Measurements from ENCODE around the gene OSMR.

OSMR gene

DNA sequence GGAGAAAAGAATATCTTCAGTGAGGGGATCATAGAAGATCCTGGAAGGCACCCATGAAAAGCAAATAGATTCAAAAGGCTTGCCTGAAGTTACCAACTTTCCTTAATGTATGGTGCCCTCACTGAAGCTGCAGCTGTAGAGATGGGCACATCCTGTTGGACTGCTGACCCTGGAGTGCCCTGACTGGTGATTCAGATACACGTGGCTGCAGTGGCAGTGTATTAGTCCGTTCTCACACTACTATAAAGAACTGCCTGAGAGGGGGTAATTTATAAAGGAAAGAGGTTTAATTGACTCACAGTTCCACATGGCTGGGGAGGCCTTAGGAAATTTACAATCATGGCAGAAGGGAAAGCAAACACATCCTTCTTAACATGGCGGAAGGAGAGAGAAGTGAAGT is 80.3 kb downstream of the OSMR start:
- DNase-seq (ENCODE audit: low spot score) = no peak

DNA sequence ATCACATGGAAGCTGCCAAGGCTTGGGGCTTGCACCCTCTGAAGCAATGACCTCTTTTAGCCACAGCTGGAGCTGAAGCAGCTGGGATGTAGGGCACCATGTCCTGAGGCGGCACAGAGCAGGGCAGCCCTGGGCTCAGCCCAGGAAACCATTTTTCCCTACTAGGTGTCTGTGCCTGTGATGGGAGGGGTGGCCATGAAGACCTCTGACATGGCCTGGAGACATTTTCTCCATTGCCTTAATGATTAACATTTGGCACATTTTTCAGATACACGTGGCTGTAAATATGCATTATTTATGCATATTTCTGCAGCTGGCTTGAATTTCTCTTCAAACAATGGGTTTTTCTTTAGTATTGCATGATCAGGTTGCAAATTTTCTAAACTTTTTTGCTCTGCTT is 81.7 kb downstream of the OSMR start:
- DNase-seq (ENCODE audit: low spot score) = no peak

- DNase-seq (ENCODE audit: low spot score) = no peak
Measured at GRCh38 chr5:38929838-38930237, 84.0 kb downstream of the OSMR start.

DNA sequence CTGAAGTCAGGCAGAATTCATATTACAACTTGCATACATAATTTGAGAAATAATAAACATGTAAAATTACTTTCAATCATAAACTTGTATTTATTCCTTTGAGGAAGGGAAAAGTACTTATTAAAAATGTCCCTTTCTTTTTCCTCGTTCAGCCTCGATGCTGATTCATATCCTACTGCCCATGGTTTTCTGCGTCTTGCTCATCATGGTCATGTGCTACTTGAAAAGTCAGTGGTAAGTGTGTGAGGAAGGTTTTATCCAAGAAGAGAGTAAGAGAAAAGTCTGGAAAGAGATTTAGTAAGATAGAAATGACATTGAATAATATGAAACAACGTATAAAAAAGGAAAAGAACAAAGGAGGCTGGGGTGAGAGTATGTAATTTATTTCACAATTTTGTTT is 85.9 kb downstream of the OSMR start:
- DNase-seq (ENCODE audit: low spot score) = no peak

GRCh38 chr5:38932854-38933408 is 87.1 kb downstream of the OSMR start:
- no peak for DNase-seq (ENCODE audit: low spot score)

GRCh38 chr5:38935437-38935836 is 89.6 kb downstream of the OSMR start:
- no peak for DNase-seq (ENCODE audit: low spot score)

DNA sequence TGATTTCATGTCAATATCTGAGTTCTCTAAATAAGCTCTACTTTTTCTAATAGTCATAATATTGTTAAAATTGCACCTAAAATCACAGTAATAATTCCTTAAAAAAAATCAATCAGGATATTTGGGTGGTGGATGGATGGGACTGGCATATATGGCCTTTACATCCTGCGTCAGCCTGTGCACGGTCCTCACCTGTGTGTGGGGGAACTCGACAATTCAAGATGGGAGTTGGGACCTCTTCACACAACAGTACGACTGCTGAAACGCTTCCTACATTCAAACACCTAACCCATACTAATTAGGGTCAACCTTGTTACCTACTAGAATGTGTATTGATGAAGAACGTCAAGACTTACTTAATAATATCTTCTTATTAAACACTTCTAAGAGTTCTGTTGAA is 90.5 kb downstream of the OSMR start:
- no peak for DNase-seq (ENCODE audit: low spot score)

DNA sequence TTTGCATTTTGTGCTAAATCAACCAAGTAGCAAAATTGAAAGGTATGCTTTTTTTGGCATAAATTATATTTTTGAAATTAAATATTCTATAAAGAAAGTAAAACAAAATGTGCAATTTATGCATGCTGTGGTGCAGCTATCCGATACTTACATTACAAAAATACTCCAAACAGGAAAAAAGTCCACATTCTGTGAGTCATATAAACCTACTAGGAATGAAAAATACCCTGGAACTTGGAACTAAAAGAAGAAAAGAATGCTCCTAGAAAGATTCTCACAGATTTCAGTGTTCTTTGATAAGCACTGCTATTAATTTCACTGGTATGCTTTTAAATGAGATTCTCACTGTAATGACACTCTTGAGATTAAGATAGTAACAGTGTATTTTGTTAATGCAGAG is 92.6 kb downstream of the OSMR start:
- no peak for DNase-seq (ENCODE audit: low spot score)

DNA sequence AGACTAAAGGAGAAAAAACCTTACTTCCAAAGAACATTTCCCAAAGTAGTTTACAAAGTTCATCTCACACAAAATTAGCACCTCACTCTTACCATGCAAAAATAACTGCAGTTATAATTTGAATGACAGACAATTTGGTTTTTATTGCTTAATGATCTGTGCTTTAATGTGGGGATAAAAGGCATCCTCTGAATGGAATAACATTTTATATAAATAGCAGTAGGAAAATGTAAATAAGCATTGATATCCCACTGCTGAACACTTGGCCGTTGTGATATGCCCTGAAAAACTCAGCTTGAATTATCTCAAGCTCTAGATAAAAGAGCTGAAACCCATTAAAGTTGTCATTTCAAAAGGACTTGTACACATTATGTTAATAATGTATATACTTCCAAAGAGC is 93.2 kb downstream of the OSMR start:
- DNase-seq (ENCODE audit: low spot score) = no peak

GRCh38 chr5:38940230-38940858 is 94.5 kb downstream of the OSMR start:
- no peak for DNase-seq (ENCODE audit: low spot score)

DNA sequence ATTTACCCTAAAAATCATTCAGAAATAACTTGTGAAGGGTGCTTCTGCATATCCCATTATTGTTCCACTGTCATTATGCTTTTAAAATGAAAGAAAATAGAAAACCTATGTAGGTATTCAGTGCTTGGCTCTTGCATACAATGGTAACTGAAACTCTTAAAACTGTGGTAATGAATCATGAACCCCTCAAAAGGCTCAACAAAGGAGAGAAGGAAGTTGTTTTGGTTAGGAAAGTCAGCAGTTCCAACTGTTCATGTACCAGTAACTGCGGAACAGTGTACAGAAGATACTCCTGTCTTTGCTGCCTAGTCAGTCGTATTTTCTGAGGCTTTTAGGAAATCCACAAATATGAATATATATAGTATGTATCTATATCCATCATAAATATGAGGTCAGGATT is 96.1 kb downstream of the OSMR start:
- no peak for DNase-seq (ENCODE audit: low spot score)

DNA sequence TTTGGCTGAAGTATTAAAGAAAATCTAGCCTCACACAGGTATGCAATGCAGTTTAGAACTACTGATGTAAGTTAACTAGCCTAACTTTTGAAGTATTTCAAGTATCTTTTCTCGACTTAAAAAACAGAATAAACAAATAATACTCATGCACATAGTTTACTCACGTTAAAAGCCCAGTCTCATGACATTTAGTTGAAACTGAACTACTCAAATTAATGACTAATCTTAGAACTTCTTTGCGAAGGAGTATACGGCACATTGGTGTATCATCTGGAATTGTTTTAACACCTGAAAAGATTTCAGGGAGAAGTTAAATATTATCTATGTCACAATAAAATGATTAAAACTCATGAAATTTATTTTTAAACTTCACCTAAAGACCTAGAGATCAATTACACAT is 98.5 kb downstream of the OSMR start:
- no peak for DNase-seq (ENCODE audit: low spot score)

DNA sequence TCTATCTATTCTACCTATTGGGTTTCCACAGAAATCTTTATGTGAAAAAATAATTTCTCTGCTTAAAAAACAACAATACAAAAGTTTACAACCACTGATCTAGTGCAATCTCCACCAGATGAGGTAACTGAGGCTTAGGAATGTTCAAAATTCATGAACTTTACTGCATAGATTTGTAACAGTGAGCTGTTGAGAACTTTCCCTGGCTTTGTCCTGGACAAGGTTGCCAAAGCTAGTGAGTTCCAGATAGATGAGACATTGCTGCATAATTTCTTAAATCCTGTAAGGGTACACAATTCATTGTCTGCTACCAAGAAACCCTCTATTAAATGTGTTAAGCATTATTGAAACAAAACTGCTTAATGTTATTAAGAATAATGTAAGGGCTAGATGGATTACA is 102.7 kb downstream of the OSMR start:
- no peak for DNase-seq (ENCODE audit: low spot score)

- DNase-seq (ENCODE audit: low spot score) = no peak
Measured at GRCh38 chr5:38953426-38954012, 107.7 kb downstream of the OSMR start.

- no peak for DNase-seq (ENCODE audit: low spot score)
Measured at GRCh38 chr5:38961691-38962090, 115.9 kb downstream of the OSMR start.

GRCh38 chr5:38968665-38969064 is 122.9 kb downstream of the OSMR start:
- DNase-seq (ENCODE audit: low spot score) = no peak

DNA sequence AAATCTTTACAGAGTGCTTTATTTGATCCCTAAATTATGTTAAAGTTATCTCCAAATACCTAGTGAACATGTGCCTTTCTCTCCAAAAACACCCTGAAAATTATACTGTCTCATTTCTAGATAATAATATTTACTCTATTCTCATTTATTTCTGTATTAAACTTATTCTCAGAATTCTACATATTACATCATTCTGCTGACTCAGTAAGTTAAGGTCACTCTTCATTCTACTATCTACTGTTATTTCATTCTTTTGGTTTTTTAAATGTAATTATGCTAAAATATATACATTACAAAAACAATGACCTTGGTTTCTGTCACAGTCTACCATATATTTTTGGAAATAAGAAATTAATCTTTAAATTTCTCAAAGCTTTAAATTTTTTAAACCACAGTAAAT is 132.2 kb downstream of the OSMR start:
- DNase-seq (ENCODE audit: low spot score) = no peak

DNA sequence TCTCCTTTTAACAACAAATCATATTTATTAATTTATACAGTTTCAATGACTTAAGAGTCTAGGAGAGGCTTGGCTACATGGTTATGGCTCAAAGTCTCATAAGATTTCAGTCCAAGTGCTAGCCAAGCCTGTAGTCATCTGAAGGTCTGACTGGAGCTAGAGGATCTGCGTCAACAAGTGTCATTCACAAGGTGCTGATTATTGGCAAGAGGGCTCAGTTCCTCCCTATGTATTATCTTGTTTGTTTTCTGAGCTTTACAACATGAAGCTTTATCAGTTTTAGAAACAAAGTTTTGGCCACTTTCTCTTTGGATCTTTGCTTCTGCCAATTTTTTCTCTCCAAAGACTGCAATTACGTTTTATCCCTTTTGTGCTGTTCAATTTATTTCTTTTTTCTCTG is 133.7 kb downstream of the OSMR start:
- DNase-seq (ENCODE audit: low spot score) = no peak
